ENCODE data around the gene ARHGEF4. TPM values are rescaled to one million over a fixed set of nuclear protein-coding genes. Genes with fewer than 3 reads are reported as not detected.

ARHGEF4 gene
- total RNA-seq, 1 donor from 2014 or later = 0.10 TPM

DNA sequence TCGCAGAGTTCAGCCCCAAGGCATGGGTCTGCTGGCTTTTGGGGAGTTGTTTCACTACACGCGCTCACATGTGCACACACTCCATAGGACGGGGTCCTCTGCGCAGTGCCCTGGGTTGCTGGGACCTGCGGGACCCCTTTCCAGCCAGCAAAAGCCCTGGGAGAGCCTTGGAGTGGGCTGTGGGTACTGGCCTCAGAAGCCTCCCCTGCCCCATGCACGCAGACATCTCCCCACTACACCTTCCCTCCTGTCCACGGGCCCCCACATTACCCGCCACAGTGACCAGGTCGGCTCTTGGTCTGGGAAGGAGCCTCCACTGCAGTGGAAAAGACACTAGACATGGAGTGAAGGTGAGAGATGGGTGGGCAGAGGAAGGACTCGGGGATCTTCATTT is 208.0 kb downstream of the ARHGEF4 start:
- DNase-seq (ENCODE audit: low spot score) = no peak
- no peaks in the 10 kb centered on the region for H3K9me3 Mint-ChIP-seq
- intact Hi-C loops (cut with micrococcal nuclease) = no loop called here
- peaks cover 2% of the 10 kb centered on the region for H3K27me3 Mint-ChIP-seq (ENCODE audit: insufficient read depth)
- no peak overlapping the region for H3K4me3 Mint-ChIP-seq
- peaks cover 18% of the 10 kb centered on the region for H3K4me1 Mint-ChIP-seq (ENCODE audit: low read depth)
- H3K36me3 Mint-ChIP-seq (ENCODE audit: low read depth) = no peaks in the 10 kb centered on the region
- H3K27ac Mint-ChIP-seq = no peak overlapping the region

DNA sequence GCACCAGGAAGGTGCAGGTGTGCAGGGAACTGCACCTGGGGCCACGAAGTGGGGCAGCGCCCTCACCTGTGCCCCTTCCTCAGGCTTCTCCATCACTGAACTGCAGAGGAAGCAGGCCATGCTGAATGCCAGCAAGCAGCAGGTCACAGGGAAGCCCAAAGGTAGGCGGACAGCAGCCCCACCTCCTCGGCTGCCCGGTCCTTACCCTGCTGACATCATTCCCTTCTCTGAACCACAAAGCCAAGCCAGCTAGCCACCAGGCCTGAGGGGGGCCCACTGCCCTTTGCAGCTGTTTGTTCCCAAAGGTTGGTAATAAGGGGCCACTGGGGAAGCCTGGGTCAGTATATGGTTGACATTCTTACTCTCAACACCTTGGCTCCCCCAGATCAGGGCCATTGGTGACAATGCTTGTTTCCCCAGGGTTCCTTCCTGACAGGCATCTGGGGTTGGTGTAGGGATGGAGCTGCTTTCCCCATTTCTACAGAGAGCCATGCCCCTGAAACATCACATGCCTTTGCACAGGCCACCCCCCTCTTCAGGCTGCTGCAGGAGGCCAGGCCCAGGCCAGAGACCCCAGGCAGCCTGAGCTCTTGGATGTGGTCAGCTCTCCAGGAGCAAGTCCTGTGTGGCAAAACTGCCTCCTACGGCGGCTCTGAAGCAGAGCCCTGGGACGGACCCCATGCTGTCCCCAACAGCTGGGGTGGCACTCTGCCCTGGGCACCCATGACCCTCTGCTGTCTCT is 208.7 kb downstream of the ARHGEF4 start:
- no peaks in the 10 kb centered on the region for H3K9me3 Mint-ChIP-seq
- H3K36me3 Mint-ChIP-seq (ENCODE audit: low read depth) = no peaks in the 10 kb centered on the region
- no peak overlapping the region for H3K27ac Mint-ChIP-seq
- peaks cover 18% of the 10 kb centered on the region for H3K4me1 Mint-ChIP-seq (ENCODE audit: low read depth)
- H3K27me3 Mint-ChIP-seq (ENCODE audit: insufficient read depth) = peaks cover 2% of the 10 kb centered on the region
- DNase-seq (ENCODE audit: low spot score) = no peak
- H3K4me3 Mint-ChIP-seq = no peak overlapping the region
- intact Hi-C loops (cut with micrococcal nuclease) = no loop called here

- peaks cover 3% of the 10 kb centered on the region for H3K36me3 Mint-ChIP-seq (ENCODE audit: low read depth)
- H3K27ac Mint-ChIP-seq = no peak overlapping the region
- DNase-seq (ENCODE audit: low spot score) = no peak
- no peaks in the 10 kb centered on the region for H3K9me3 Mint-ChIP-seq
- H3K27me3 Mint-ChIP-seq (ENCODE audit: insufficient read depth) = no peaks in the 10 kb centered on the region
- H3K4me1 Mint-ChIP-seq (ENCODE audit: low read depth) = peaks cover 12% of the 10 kb centered on the region
- no peak overlapping the region for H3K4me3 Mint-ChIP-seq
- intact Hi-C loops (cut with micrococcal nuclease) = no loop called here
Observed at GRCh38 chr2:131046028-131046917, 209.6 kb downstream of the ARHGEF4 start.

- intact Hi-C loops (cut with micrococcal nuclease) = no loop called here
- peaks cover 8% of the 10 kb centered on the region for H3K36me3 Mint-ChIP-seq (ENCODE audit: low read depth)
Observed at GRCh38 chr2:131046918-131047652, 210.4 kb downstream of the ARHGEF4 start.

DNA sequence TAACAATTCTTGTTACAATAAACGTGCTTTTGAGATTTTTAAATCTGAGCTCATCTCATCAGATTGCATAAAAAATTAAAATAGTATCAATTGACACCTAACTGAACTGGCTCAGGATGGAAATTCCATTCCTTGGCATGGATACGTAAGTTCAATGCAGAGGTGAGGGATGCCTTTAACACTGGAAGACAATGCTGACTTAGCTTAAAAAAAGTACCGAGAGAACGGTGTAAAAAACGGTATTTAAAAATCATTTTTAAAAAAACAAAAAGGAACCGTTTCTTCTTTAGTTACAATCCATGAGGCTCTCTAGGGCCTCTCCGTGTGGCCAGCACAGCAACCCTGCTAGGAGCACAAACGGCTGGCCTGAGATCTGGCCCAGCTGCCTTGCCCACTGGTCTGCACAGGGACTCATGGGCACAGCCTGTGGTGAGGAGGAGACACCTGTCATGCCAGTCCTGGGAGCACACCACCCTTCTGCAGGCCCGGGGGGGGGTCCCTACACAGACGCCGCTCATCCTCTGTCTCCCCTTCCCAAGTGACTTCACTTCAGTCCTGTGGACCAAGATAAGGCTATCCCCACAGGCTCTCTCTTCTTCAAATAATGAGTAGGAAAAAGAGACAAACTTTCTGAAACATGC is 211.3 kb downstream of the ARHGEF4 start:
- no peak for DNase-seq (ENCODE audit: low spot score)
- peaks cover 16% of the 10 kb centered on the region for H3K36me3 Mint-ChIP-seq (ENCODE audit: low read depth)
- H3K4me1 Mint-ChIP-seq (ENCODE audit: low read depth) = no peaks in the 10 kb centered on the region
- no peaks in the 10 kb centered on the region for H3K9me3 Mint-ChIP-seq
- intact Hi-C loops (cut with micrococcal nuclease) = no loop called here
- H3K27ac Mint-ChIP-seq = no peak overlapping the region
- H3K27me3 Mint-ChIP-seq (ENCODE audit: insufficient read depth) = no peaks in the 10 kb centered on the region
- no peak overlapping the region for H3K4me3 Mint-ChIP-seq

More at GRCh38 chr2:131046918-131047652, 210.4 kb downstream of the ARHGEF4 start:
- H3K27ac Mint-ChIP-seq = no peak overlapping the region
- H3K9me3 Mint-ChIP-seq = no peaks in the 10 kb centered on the region
- DNase-seq (ENCODE audit: low spot score) = no peak
- no peak overlapping the region for H3K4me3 Mint-ChIP-seq
- H3K27me3 Mint-ChIP-seq (ENCODE audit: insufficient read depth) = no peaks in the 10 kb centered on the region
- peaks cover 4% of the 10 kb centered on the region for H3K4me1 Mint-ChIP-seq (ENCODE audit: low read depth)

- intact Hi-C loops (cut with micrococcal nuclease) = no loop called here
- Mint-ChIP-seq H3K36me3 (ENCODE audit: low read depth) (peaks cover 16% of the 10 kb centered on the region), H3K27ac (no peak overlapping the region), H3K4me3 (no peak overlapping the region), H3K27me3 (ENCODE audit: insufficient read depth) (no peaks in the 10 kb centered on the region), H3K9me3 (no peaks in the 10 kb centered on the region), H3K4me1 (ENCODE audit: low read depth) (no peaks in the 10 kb centered on the region)
- DNase-seq (ENCODE audit: low spot score) = no peak
Observed at GRCh38 chr2:131048641-131049040, 211.9 kb downstream of the ARHGEF4 start.

GRCh38 chr2:131049150-131049718 is 212.5 kb downstream of the ARHGEF4 start:
- H3K27ac Mint-ChIP-seq = no peak overlapping the region

DNA sequence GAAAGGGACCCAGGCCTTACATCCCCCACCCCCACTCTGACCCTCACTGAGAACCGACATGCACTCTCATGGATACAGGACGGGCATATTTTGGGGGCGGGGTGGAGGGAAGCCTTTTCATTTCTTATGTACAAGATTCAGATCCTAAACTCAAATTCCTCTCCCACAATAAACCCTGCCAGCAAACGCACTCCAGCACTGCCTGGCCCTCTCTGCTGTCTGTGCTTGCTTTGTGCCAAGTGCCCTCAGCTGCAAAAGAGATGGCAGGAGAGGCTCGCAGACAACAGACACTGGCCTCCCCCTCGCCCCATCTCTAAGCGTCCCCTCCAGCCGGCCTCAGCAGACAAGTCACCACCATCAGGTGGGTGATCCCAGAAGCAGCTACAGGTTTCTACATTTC is 214.2 kb downstream of the ARHGEF4 start:
- Mint-ChIP-seq H3K9me3 (no peaks in the 10 kb centered on the region), H3K4me3 (no peak overlapping the region), H3K27me3 (ENCODE audit: insufficient read depth) (no peaks in the 10 kb centered on the region), H3K36me3 (ENCODE audit: low read depth) (peaks cover 20% of the 10 kb centered on the region), H3K27ac (no peak overlapping the region), H3K4me1 (ENCODE audit: low read depth) (no peaks in the 10 kb centered on the region)
- DNase-seq (ENCODE audit: low spot score) = no peak
- intact Hi-C loops (cut with micrococcal nuclease) = no loop called here

More at GRCh38 chr2:131049150-131049718, 212.5 kb downstream of the ARHGEF4 start:
- H3K36me3 Mint-ChIP-seq (ENCODE audit: low read depth) = peaks cover 16% of the 10 kb centered on the region
- H3K4me3 Mint-ChIP-seq = no peak overlapping the region
- no peak for DNase-seq (ENCODE audit: low spot score)
- intact Hi-C loops (cut with micrococcal nuclease) = no loop called here
- no peaks in the 10 kb centered on the region for H3K4me1 Mint-ChIP-seq (ENCODE audit: low read depth)
- H3K27me3 Mint-ChIP-seq (ENCODE audit: insufficient read depth) = no peaks in the 10 kb centered on the region
- no peaks in the 10 kb centered on the region for H3K9me3 Mint-ChIP-seq

DNA sequence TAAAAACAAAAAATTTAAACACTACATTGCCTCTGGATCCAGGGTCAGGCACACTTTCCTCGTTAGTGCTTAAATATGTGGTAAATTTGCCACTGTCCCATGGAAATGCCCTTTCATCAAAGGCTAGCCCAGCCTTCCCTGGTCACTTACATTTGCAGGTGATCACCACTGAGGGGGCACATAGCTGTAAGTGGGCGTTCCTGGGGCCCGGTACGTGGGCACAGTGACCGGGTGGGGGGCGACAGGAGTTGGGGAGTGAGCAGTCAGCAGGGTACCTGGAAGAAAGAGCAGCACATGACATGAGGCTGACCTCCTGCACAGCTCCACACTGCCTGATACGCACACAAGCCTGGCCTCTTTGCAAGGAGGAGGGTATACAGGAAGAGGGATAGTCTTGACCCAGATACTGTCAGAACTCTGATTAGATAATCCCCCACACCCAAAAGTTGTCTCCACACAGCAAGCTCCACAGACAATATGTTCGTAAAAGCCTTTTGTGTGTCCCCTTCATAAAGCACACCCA is 216.1 kb downstream of the ARHGEF4 start:
- no peak overlapping the region for H3K27ac Mint-ChIP-seq
- H3K9me3 Mint-ChIP-seq = no peaks in the 10 kb centered on the region
- no peak for DNase-seq (ENCODE audit: low spot score)
- no peak overlapping the region for H3K4me3 Mint-ChIP-seq
- peaks cover 8% of the 10 kb centered on the region for H3K4me1 Mint-ChIP-seq (ENCODE audit: low read depth)
- H3K27me3 Mint-ChIP-seq (ENCODE audit: insufficient read depth) = no peaks in the 10 kb centered on the region
- intact Hi-C loops (cut with micrococcal nuclease) = no loop called here
- H3K36me3 Mint-ChIP-seq (ENCODE audit: low read depth) = peaks cover 31% of the 10 kb centered on the region

DNA sequence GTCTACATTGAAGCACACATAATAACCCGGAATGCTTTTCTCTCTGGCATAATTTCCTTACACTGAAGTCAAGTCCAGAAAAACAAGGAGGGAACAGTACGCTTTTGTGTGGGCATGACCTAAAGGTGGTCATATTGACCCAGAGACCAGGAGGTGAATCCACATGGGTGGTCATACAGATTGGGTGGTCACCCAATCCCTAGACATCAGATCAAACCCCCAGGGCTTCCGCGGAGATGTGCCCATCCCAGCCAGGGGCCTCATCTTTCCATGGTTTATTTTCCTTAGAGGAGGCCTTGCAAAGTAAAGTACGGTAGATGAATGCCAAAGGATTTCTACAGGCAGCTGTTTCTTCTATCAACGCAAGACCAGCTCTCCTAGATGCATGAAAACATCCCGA is 217.8 kb downstream of the ARHGEF4 start:
- Mint-ChIP-seq H3K36me3 (ENCODE audit: low read depth) (peaks cover 35% of the 10 kb centered on the region), H3K9me3 (no peaks in the 10 kb centered on the region), H3K27me3 (ENCODE audit: insufficient read depth) (no peaks in the 10 kb centered on the region), H3K27ac (no peak overlapping the region), H3K4me3 (no peak overlapping the region), H3K4me1 (ENCODE audit: low read depth) (peaks cover 17% of the 10 kb centered on the region)
- intact Hi-C loops (cut with micrococcal nuclease) = no loop called here
- no peak for DNase-seq (ENCODE audit: low spot score)

DNA sequence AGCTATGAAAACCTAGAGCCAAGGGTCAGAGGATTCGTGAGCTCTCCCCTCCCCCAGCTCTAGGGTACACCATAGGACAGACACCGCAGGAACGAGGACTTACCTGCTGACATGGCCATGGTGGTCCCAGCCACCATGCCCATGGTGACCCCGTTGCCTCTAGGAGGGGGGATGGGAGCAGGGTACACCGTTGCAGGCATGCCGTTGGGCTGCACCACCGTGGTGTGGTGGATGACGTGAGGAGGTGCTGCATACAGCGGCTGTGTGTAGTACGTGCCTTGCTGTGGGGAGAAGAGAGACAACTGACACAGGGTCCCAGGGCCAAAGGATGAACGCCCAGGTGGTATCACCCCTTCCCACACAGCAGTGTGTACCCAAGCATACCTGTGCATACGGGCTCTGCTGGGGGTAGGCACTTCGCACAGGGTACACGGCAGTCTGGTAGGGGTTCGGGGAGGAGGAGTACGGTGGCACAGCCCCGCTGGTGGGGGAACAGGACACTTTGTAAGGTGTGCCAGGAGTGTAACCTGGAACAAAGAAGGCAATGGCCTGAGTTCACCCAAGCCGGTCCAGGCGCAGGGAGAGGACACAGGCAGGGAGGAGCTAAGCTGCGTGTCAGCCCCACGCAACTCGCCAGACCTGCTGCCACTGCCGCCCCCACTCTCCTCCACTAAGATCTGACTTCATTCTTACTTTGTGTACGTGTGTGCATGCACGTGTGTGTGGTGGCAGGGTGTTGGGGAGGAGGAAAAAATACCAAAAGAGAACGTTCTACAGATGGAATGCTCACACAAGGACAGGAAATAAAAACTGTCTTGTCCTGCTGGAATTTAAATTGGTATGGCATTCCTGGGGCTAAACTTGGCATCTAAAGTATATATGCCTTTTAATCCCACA is 218.7 kb downstream of the ARHGEF4 start:
- H3K4me1 Mint-ChIP-seq (ENCODE audit: low read depth) = peaks cover 17% of the 10 kb centered on the region
- H3K9me3 Mint-ChIP-seq = no peaks in the 10 kb centered on the region
- no peak overlapping the region for H3K27ac Mint-ChIP-seq
- intact Hi-C loops (cut with micrococcal nuclease) = no loop called here
- DNase-seq (ENCODE audit: low spot score) = no peak
- H3K36me3 Mint-ChIP-seq (ENCODE audit: low read depth) = peaks cover 37% of the 10 kb centered on the region
- no peaks in the 10 kb centered on the region for H3K27me3 Mint-ChIP-seq (ENCODE audit: insufficient read depth)
- no peak overlapping the region for H3K4me3 Mint-ChIP-seq
